GM12872 (cell line): Measurements from ENCODE around the gene RIMS4.

ENCODE experiments used
- TF ChIP-seq, protein P1 (sequence below): IDR thresholded peaks from 3 replicates; pipeline ENCODE4 v1.5.1; 2011; ENCODE audit warnings: low read depth, mild to moderate bottlenecking, low read length, moderate library complexity; ENCODE audit not compliant: insufficient read depth

Gene RIMS4

DNA sequence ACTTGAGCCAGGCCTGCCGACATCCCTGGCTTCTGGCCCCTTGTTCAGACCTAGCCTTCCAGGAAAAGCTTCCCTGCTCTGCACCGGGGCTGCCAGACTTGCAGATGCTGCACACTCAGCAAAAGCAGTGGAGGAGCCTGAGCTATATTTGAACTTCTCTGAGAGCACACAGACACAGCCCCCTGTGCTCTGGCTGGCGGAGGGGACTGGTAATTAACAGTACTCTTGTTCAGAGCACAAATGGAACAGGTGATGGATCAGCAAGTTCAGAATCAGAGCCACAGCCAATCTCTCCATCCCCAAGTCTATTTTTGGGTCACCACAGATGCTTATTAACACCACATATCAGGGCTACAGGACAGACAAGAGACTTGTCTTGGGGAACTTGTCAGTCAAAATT, 27.6 kb upstream of the RIMS4 start:
- TF ChIP-seq, protein P1, sequence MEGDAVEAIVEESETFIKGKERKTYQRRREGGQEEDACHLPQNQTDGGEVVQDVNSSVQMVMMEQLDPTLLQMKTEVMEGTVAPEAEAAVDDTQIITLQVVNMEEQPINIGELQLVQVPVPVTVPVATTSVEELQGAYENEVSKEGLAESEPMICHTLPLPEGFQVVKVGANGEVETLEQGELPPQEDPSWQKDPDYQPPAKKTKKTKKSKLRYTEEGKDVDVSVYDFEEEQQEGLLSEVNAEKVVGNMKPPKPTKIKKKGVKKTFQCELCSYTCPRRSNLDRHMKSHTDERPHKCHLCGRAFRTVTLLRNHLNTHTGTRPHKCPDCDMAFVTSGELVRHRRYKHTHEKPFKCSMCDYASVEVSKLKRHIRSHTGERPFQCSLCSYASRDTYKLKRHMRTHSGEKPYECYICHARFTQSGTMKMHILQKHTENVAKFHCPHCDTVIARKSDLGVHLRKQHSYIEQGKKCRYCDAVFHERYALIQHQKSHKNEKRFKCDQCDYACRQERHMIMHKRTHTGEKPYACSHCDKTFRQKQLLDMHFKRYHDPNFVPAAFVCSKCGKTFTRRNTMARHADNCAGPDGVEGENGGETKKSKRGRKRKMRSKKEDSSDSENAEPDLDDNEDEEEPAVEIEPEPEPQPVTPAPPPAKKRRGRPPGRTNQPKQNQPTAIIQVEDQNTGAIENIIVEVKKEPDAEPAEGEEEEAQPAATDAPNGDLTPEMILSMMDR = no peak

DNA sequence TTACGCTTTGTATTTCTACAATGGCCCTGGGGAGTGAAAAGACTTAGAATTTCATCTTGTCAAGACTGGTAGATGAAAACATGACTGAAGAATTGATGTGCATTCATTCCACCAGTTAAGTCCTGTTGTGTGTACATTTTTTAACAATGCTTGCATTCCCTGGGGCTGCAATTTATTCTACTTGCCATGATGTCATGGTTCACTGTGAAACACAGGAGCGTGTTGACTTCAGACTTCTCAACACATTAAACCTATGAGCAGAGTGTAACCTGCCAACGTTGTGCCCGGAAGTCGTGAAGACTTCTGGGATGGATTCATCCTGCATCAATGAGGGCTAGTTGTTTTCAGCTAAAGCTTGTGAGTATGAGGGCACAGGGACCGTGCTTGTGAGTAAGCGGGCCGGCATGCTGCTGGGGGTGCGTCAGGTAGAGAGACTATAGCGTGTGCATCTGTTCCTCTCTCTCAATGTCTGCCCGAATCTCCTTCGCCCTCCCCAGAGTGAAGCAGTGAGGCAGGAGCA, 26.3 kb upstream of the RIMS4 start:
- TF ChIP-seq, protein P1 = no peak

DNA sequence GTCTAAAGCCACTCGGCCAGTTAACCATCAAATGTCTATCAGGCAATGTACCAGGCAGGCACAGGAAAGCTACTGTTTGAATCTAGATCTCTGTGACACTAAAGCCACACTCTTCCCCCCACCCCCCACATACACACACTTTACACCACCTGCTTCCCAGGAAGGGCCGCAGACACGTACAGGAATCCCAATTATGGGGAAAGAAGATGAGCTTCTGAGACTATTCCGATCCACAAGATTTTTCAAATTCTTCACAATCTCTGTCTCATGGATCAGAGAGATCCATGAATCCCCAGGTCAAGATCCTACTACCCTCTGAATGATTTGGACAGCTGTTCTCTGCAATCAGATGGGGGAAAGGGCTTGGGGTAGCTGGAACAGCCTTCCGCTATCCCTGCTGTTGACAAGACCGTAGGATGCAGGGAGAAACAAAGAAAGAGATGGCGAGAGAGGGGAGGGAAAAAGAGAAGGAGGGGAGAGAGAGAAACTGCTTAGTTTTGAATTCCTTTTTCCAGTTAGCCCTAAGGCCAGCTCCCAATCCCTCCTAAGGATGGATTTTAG, 25.4 kb upstream of the RIMS4 start:
- TF ChIP-seq, protein P1 = no peak

DNA sequence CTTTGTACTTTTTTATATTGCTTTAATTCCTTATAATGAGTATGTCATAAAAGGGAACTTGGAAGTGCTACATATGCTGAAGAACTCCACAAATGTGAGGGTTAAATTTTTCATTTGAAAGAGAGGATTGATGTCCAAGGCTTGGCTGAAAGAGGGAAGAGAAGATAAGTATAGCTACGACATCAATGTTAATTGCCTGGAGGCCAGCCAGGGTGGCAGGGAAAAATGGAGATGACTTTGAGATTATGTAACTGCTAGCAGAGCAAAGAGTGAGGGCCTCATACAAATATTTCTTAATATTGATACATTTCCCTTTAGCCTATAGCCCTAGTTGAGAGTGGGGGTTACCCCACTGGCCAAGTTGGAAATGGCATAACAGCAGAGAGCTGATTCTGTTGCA, 24.8 kb upstream of the RIMS4 start:
- TF ChIP-seq, protein P1 = no peak

DNA sequence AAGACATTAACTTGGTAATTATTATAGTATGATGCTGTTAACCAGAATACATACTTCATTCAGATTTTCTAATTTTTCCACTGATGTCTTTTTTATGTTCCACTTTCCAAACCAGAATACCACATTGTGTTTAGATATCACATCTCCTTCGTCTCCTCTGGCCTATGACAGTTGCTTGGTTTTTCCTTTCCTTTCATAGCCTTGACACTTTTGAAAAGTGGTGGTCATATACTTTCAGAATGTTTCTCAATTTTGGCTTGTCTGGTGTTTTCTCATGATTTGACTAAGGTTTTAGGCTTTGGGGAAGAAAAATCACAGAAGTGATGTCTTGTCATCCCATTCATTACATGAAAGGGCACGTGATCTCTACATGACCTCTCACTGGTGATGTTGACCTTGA, 24.3 kb upstream of the RIMS4 start:
- TF ChIP-seq, protein P1 = no peak

DNA sequence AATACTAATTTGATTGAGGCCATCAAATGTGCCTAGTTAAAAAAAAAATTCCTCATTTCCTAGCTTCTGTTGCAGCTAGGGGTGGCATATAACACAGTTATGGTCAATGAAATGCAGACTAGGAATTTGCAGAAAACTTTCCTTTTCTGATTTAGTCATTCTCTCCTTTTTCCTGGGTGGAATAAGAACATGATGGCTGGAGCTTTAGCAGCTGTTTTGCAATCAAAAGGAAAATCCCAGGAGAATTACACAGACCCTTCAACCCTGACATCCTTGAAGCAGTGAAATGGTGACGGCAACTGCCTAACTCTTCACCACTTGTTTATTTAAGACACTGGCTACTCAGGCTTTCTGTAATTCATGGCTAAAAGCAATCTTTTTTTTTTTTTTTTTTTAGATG, 23.1 kb upstream of the RIMS4 start:
- TF ChIP-seq, protein P1 = no peak

DNA sequence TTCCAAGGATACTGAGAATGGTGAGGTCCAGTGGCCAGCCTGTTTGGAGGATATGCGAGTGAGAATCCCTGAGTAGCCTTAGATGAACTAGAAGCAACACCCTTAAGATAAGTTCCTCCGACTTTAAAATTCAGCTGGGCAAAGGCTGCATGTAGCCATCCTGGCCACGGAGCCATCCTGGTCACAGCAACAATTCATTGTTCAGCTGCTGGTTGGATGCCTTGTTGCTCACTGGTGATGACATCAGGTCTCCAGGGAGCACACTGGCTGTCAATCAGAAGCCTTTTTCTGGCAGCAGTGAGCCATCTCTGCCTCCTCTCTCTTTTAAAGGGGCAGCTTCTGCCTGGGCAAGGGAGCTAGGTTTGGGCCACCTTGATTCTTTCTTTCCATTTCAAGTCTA, 22.4 kb upstream of the RIMS4 start:
- TF ChIP-seq, protein P1 = no peak

DNA sequence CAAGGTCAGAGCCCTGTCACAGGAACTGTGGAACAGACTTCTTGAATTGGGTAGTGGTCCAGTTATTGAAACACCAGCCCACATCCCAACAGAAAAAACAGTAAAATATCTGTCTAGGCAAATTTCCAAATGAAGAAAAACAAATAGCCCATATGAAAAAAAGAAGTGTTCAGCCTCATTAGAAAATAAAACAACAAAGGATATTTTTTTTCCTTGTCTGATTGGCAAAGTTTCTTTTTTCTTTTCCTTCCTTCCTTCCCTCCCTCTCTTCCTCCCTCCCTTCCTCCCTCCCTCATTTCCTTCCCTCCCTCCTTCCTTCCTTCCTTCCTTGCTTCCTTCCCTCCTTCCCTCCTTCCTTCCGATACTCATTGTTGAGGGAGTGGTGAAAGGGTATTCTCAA, 20.6 kb upstream of the RIMS4 start:
- TF ChIP-seq, protein P1 = no peak
